Panc1 (cell line): ENCODE measurements around the gene GMNC. TPM values are rescaled to one million over a fixed set of nuclear protein-coding genes. Genes with fewer than 3 reads are reported as not detected.

Experiments
- ATAC-seq: fragments of 200-7000 bp; cut with Tn5 transposase; 2 replicates; pipeline ENCODE4 v1.9.1; 2020; ENCODE audit warnings: mild to moderate bottlenecking, moderate library complexity
- BruUV-seq: library from RNA; stranded (reverse); fragments of 400-500 nt; replicated peaks from 2 replicates; lab custom pipeline; 2021; lab: Mats Ljungman, UMichigan
- CTCF ChIA-PET: fragments of 300-600 bp; sonication (Branson Sonifier 250); formaldehyde crosslinking; loops from one replicate; lab custom pipeline; 2022; ENCODE audit warnings: antibody characterized with exemption; lab: Charles Lee
- POLR2A ChIA-PET: fragments of 300-600 bp; sonication (Branson Sonifier 250); formaldehyde crosslinking; loops from one replicate; lab custom pipeline; 2022; ENCODE audit warnings: antibody characterized with exemption; lab: Charles Lee
- DNase-seq: peaks from one replicate; pipeline ENCODE4 v3.0.0-alpha.2; 2010; ENCODE audit warnings: low read depth, low spot score
- H3K27ac ChIP-seq: 2 replicates; pipeline ENCODE4 v1.5.1; 2011; ENCODE audit warnings: mild to moderate bottlenecking, low read length, inconsistent platforms
- H3K27me3 ChIP-seq: fragments of 200-500 bp; sonication (Bioruptor generic); 2 replicates; pipeline ENCODE4 v1.6.0; 2014; ENCODE audit warnings: low read length, inconsistent platforms; ENCODE audit not compliant: control insufficient read depth, insufficient read depth
- H3K36me3 ChIP-seq: fragments of 200-500 bp; sonication (Bioruptor generic); 2 replicates; pipeline ENCODE4 v1.5.1; 2014; ENCODE audit warnings: inconsistent platforms, mild to moderate bottlenecking, low read length, moderate library complexity; ENCODE audit not compliant: control insufficient read depth, insufficient read depth
- H3K4me1 ChIP-seq: 2 replicates; pipeline ENCODE4 v1.5.1; 2011; ENCODE audit warnings: inconsistent platforms, mild to moderate bottlenecking, low read length, moderate library complexity; ENCODE audit not compliant: control insufficient read depth, insufficient read depth
- H3K4me3 ChIP-seq, 2 experiments: 2 replicates each; pipeline ENCODE4 v1.5.1; 2011 to 2012; ENCODE audit warnings: low read depth in 2 of 2, low read length in 2 of 2, mild to moderate bottlenecking in 2 of 2, inconsistent platforms in 1 of 2, moderate library complexity in 1 of 2
- H3K9me3 ChIP-seq: fragments of 200-500 bp; sonication (Bioruptor generic); 2 replicates; pipeline ENCODE4 v1.5.1; 2014; ENCODE audit warnings: low read depth, mild to moderate bottlenecking, inconsistent platforms, low read length, moderate library complexity; ENCODE audit not compliant: control insufficient read depth, insufficient read depth
- POLR2AphosphoS5 ChIP-seq: IDR thresholded peaks from 2 replicates; pipeline ENCODE4 v1.6.1; 2012; ENCODE audit warnings: mild to moderate bottlenecking, low read depth, low read length, moderate library complexity
- SIN3A ChIP-seq: IDR thresholded peaks from 2 replicates; pipeline ENCODE4 v1.6.1; 2012; ENCODE audit warnings: low read depth, mild to moderate bottlenecking, low read length, moderate library complexity, borderline replicate concordance; ENCODE audit not compliant: insufficient read depth
- TCF7L2 ChIP-seq: IDR thresholded peaks from 2 replicates; pipeline ENCODE4 v1.6.1; 2011; ENCODE audit warnings: mild to moderate bottlenecking, low read depth, low read length, inconsistent platforms
- in situ Hi-C: cut with HindIII; loops from 2 replicates; pipeline ENCODE4 v1.10.0; 2016; ENCODE audit warnings: low sequenced_read_pairs, low pct_unique_long_range_greater_than_20kb
- intact Hi-C: fragments of 100-400 bp; cut with micrococcal nuclease; formaldehyde crosslinking; loops from one replicate; pipeline ENCODE4 v1.10.0; 2022; ENCODE audit not compliant: unreplicated experiment
- total RNA-seq: library from RNA; stranded (reverse); gene quantifications from one replicate; pipeline ENCODE4 v1.2.1, GENCODE V29; 2021; ENCODE audit not compliant: unreplicated experiment
- TF ChIP-seq, protein P1 (sequence below), 2 experiments: IDR thresholded peaks; 2 replicates each; pipeline ENCODE4 v1.6.1; 2011 to 2012; ENCODE audit warnings: low read depth in 2 of 2, control low read depth in 1 of 2, low read length in 1 of 2, mild to moderate bottlenecking in 1 of 2, moderate library complexity in 1 of 2; ENCODE audit not compliant: insufficient read depth in 1 of 2
- TF ChIP-seq, protein P2 (sequence below): fragments of 450-650 bp; IDR thresholded peaks from 2 replicates; pipeline ENCODE4 v1.5.1; 2017; ENCODE audit warnings: mild to moderate bottlenecking

Gene GMNC
- total RNA-seq, 1 experiment from 2014 or later: not detected

DNA sequence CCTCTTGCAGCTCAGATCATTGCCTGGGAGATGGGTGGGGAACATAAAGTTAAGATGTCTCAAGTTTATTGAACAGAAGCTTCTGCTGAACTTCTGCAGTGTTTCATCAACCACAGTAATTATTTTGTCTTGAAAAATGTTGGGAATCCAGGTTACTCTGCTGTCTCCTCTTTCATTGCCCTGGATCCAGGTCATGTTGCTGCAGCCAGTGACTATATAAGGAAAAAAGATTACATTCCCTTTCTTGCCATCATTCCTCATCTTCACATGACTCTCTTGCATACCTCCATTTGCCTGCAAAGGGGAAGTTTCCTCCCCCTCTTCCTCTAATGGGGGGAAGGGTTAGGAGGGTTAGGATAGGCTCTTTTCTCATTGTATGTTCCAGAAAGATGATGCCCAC, 15.1 kb downstream of the GMNC start:
- in situ Hi-C loops: no loop called here
- CTCF ChIA-PET: no interaction called here
- Histone ChIP-seq H3K9me3 (no peaks in the 10 kb centered on the region), H3K27me3 (no peaks in the 10 kb centered on the region), H3K4me3 (no peak overlapping the region), H3K27ac (no peak overlapping the region), H3K4me1 (no peaks in the 10 kb centered on the region), H3K36me3 (no peaks in the 10 kb centered on the region)
- POLR2A ChIA-PET: no interaction called here
- no peak for ATAC-seq
- no peak for TF ChIP-seq SIN3A
- no peak for TF ChIP-seq TCF7L2
- TF ChIP-seq, protein P1, sequence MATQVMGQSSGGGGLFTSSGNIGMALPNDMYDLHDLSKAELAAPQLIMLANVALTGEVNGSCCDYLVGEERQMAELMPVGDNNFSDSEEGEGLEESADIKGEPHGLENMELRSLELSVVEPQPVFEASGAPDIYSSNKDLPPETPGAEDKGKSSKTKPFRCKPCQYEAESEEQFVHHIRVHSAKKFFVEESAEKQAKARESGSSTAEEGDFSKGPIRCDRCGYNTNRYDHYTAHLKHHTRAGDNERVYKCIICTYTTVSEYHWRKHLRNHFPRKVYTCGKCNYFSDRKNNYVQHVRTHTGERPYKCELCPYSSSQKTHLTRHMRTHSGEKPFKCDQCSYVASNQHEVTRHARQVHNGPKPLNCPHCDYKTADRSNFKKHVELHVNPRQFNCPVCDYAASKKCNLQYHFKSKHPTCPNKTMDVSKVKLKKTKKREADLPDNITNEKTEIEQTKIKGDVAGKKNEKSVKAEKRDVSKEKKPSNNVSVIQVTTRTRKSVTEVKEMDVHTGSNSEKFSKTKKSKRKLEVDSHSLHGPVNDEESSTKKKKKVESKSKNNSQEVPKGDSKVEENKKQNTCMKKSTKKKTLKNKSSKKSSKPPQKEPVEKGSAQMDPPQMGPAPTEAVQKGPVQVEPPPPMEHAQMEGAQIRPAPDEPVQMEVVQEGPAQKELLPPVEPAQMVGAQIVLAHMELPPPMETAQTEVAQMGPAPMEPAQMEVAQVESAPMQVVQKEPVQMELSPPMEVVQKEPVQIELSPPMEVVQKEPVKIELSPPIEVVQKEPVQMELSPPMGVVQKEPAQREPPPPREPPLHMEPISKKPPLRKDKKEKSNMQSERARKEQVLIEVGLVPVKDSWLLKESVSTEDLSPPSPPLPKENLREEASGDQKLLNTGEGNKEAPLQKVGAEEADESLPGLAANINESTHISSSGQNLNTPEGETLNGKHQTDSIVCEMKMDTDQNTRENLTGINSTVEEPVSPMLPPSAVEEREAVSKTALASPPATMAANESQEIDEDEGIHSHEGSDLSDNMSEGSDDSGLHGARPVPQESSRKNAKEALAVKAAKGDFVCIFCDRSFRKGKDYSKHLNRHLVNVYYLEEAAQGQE (IDR thresholded peaks at IDR 0.05; ENCODE audit: insufficient read depth in 1 of 2, low read depth in 2 of 2, low read length in 1 of 2): no peak
- TF ChIP-seq POLR2AphosphoS5: no peak
- TF ChIP-seq, protein P2, sequence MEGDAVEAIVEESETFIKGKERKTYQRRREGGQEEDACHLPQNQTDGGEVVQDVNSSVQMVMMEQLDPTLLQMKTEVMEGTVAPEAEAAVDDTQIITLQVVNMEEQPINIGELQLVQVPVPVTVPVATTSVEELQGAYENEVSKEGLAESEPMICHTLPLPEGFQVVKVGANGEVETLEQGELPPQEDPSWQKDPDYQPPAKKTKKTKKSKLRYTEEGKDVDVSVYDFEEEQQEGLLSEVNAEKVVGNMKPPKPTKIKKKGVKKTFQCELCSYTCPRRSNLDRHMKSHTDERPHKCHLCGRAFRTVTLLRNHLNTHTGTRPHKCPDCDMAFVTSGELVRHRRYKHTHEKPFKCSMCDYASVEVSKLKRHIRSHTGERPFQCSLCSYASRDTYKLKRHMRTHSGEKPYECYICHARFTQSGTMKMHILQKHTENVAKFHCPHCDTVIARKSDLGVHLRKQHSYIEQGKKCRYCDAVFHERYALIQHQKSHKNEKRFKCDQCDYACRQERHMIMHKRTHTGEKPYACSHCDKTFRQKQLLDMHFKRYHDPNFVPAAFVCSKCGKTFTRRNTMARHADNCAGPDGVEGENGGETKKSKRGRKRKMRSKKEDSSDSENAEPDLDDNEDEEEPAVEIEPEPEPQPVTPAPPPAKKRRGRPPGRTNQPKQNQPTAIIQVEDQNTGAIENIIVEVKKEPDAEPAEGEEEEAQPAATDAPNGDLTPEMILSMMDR: no peak
- DNase-seq: no peak
- intact Hi-C loops: no loop called here
- no TSS peak for BruUV-seq

DNA sequence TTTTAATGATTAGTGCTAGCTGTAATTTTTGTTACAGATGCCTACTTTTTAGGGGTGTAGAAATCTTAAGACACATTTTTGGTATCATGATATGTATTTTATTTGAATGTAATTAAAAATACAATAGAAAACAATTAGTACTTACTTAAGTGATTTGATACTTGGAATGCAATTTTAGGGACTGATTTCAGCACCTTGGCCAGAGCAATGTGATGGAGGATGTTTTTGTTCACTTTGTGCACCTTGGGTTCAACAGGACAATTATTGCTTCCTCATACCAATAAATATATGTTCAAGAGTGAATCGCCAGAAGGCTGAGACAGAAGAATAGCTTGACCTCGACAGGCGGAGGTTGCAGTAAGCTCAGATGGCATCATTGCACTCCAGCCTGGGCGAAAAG, 22.3 kb downstream of the GMNC start:
- no peak for DNase-seq
- ChIA-PET CTCF (no interaction called here), POLR2A (no interaction called here)

More for the DNA sequence above, 22.3 kb downstream of the GMNC start:
- H3K4me1 ChIP-seq: no peaks in the 10 kb centered on the region
- intact Hi-C loops (no loop called here), in situ Hi-C loops (no loop called here)
- no peak overlapping the region for H3K27ac ChIP-seq
- H3K9me3 ChIP-seq: no peaks in the 10 kb centered on the region
- BruUV-seq: no TSS peak
- H3K36me3 ChIP-seq: no peaks in the 10 kb centered on the region
- TF ChIP-seq, protein P1 (IDR thresholded peaks at IDR 0.05; ENCODE audit: insufficient read depth in 1 of 2, low read depth in 2 of 2, low read length in 1 of 2): peak; percentile 78 to 84
- no peak for TF ChIP-seq POLR2AphosphoS5
- H3K4me3 ChIP-seq: no peak overlapping the region
- no peak for ATAC-seq
- H3K27me3 ChIP-seq: no peaks in the 10 kb centered on the region
